HG02970 (cell line): ENCODE results near the gene LLPH.
A peak's percentile ranks its signal among the peaks of the same experiment; 100 is the strongest.

Source experiments
- ATAC-seq: cut with Tn5 transposase; IDR thresholded peaks from one replicate; pipeline ENCODE4 v1.9.1; 2021; ENCODE audit warnings: mild to moderate bottlenecking, moderate library complexity, moderate number of reproducible peaks; ENCODE audit not compliant: unreplicated experiment, low FRiP score

LLPH gene

GRCh38 chr12:66143868-66144267 is 13.3 kb upstream of the LLPH start:
- no peak for ATAC-seq

GRCh38 chr12:66142826-66143225 is 12.3 kb upstream of the LLPH start:
- no peak for ATAC-seq

GRCh38 chr12:66141299-66141698 is 10.7 kb upstream of the LLPH start:
- ATAC-seq = no peak

GRCh38 chr12:66140731-66141130 is 10.2 kb upstream of the LLPH start:
- ATAC-seq = no peak

GRCh38 chr12:66139328-66139727 is 8.8 kb upstream of the LLPH start:
- no peak for ATAC-seq

GRCh38 chr12:66137937-66138336 is 7.4 kb upstream of the LLPH start:
- ATAC-seq = no peak

- ATAC-seq = no peak
These were observed 1.9 kb upstream of the LLPH start for GRCh38 chr12:66132408-66132807.

- ATAC-seq = no peak
These were observed 628 bp upstream of the LLPH start for GRCh38 chr12:66131067-66131688.

GRCh38 chr12:66129934-66130266 is 650 bp downstream of the LLPH start:
- ATAC-seq = no peak

- ATAC-seq = no peak
These were observed 2.9 kb downstream of the LLPH start for GRCh38 chr12:66127650-66128049.

- no peak for ATAC-seq
These were observed 10.1 kb downstream of the LLPH start for GRCh38 chr12:66120477-66120876.

- no peak for ATAC-seq
These were observed 10.7 kb downstream of the LLPH start for GRCh38 chr12:66119870-66120241.

GRCh38 chr12:66119229-66119869 is 11.2 kb downstream of the LLPH start:
- ATAC-seq = no peak

- ATAC-seq = no peak
These were observed 12.2 kb downstream of the LLPH start for GRCh38 chr12:66118240-66118891.

GRCh38 chr12:66117242-66117641 is 13.3 kb downstream of the LLPH start:
- ATAC-seq = no peak

GRCh38 chr12:66115071-66115600 is 15.4 kb downstream of the LLPH start:
- no peak for ATAC-seq

GRCh38 chr12:66113471-66113870 is 17.1 kb downstream of the LLPH start:
- ATAC-seq = no peak

GRCh38 chr12:66111605-66112004 is 18.9 kb downstream of the LLPH start:
- no peak for ATAC-seq

- no peak for ATAC-seq
These were observed 21.5 kb downstream of the LLPH start for GRCh38 chr12:66109056-66109455.

GRCh38 chr12:66108386-66108785 is 22.2 kb downstream of the LLPH start:
- no peak for ATAC-seq

- peak; percentile 83 for ATAC-seq
These were observed 23.1 kb downstream of the LLPH start for GRCh38 chr12:66107451-66107915.
